ENCODE data around the gene MRPS11.
"Not testable (repeated sequence)": the region's sequence is repeated elsewhere in the genome, so short reads cannot be mapped to it uniquely, and the experiment has no call there.

The MRPS11 gene

DNA sequence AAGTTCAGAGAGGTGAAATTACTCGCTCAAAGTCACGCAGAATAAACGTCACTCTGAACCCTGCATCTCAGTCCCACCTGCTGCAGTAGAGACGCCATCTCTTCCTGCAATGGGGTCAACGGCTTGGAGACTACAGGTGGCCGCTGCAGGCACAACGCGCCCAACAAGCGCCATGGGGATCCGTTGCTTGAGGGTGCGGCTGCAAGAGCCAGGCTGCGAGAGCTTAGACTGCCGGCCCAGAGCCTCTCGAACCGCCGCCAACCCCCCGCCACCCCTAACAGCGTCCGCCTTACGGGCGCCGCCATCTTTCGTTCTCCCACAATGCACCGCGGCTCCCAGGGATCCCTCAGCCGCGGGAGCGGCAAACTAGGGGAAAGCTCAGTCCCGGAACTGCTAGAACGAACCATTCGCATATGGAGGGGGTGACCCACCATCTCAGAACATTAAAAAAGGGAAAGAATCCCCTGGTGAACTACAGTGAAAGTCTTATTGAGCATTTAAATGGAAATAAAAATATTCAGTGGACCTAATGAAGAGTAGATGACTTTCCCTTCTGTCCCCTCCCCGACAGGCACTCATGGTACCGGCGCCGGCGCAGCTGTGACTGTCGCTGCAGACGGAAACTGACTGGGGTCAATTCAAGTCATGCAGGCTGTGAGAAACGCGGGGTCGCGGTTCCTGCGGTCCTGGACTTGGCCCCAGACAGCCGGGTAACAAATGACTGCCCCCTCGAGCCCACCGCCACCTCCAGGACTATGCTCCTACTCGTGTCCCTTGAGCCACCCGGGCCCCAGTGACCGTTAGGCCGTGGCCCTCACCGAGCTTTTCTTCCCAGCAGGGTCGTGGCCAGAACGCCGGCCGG lies at the start of gene MRPS11, which contains the start of gene MRPL46:
MRPS11 (plus strand) TSS at position 636 of the 862 bp plus-strand sequence; CDS start at position 646, 10 bp downstream.
MRPL46 (minus strand) TSS at position 316 of the 862 bp plus-strand sequence; CDS start at position 305, 11 bp downstream.
- DNase-seq: peak; percentile 73

- no peak for DNase-seq
These were observed 47.7 kb upstream of the MRPS11 start for GRCh38 chr15:88419830-88420229.

DNA sequence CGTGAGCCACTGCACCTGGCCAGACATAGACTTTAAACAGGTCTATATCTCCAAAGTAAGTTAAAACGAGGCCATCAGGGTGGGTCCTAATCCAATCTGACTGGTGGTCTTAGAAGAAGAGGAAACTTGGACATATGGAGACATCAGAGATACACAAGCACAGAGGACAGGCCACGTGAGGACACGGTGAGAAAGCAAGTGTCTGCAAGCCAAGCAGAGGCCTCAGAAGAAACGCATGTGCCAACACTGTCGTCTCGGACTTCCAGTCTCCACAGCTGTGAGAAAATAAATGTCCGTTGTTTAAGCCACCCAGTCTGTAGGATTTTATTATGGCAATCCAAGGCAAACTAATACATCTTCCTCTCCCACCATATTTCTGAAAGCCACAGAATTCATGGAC lies 44.2 kb upstream of the MRPS11 start:
- no peak for DNase-seq

DNA sequence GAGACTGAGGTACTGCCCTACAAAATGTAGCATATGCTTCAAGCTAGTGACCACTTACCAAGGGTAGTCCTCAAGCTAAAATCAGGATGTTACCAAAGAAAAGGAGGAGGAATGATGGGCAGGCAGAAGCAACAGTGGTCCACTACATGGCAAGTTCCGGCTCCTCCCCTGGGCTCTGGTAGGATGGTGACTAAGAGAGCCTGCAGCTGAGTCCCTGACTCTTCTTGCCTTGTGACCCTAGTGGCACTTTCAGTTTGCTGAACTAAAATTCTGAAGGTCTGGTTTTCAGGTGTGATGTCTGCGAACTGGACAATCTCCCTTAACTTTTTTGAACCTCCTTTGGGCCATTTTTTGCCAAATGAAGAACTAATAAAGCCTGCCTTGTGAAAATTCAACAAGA lies 41.2 kb upstream of the MRPS11 start:
- no peak for DNase-seq

DNA sequence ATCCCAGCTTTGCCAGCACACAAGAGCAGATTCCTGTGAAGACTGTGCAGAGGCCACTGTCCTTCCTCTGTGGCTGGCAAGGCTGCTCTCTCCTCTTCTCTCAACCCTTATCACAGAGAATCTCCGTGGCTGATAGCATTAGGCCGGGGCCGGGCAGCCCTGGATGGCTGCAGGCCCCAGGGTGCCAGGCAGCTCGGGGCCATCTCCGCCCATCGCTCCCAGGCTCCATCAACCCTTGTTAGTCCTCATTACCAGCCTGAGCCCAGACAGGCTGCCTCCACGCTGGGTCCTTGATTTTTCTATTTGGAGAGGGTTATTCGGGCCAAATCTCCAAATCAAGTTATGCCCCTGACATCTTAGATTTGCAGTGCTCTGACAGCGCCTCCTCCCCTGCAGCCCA lies 39.5 kb upstream of the MRPS11 start:
- DNase-seq: no peak

DNA sequence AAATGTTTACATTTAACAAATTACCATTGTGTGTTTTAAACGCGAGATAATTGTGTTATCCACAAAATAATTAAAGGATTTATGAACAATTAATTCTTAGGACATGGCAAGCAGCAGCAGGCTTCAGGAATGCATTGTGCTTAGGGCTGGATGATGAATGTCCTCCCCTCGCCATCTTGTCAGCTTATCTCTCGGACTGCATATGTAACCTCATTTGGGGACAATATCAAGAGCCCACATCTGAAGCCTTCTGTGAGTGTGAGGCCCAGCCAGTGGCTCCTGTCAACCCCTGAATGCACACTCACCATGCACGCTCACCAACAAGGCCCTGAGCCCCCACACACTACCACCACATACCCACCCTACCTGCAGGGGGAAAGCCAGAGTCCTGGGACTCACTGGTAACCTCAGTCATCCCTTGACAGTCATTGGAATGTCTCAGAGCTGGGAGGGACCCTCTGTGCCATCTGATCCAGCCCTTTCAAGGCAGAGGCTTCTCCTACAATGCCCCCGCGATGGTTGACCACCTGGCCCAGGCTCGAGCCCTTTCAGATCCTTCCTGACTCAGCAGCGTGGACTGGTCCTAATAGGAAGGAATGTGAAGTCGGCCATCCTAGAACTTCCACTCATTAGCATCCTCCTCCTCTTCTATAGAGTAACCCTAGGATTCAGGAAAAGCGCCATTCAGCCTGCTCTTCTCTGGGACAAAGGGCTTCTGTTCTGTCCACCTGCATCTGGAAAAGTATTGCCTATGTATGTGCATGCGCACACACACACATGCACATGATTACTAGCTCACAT lies 38.5 kb upstream of the MRPS11 start:
- DNase-seq: no peak

GRCh38 chr15:88430051-88430450 lies 37.5 kb upstream of the MRPS11 start:
- no peak for DNase-seq

DNA sequence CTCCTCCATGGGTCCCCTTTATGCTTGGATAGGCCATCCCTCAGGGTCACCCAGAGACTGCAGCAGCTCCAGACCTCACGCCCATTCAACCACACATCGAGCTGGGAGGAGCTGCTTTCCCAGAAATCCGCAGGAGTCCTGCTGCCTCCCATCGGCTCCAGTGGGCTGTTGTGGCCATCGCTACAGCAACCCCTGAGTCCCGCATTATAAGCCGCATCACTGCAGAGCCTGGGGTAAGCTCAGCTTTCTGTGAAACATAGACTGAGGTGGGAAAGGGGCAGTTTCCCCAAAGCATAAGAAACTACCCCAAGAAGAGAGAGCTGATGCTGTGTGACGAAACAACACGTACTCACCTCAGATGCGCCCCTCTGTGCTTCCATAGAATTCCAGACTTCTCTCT lies 36.1 kb upstream of the MRPS11 start:
- no peak for DNase-seq

GRCh38 chr15:88433046-88433685 lies 34.3 kb upstream of the MRPS11 start:
- DNase-seq: no peak

DNA sequence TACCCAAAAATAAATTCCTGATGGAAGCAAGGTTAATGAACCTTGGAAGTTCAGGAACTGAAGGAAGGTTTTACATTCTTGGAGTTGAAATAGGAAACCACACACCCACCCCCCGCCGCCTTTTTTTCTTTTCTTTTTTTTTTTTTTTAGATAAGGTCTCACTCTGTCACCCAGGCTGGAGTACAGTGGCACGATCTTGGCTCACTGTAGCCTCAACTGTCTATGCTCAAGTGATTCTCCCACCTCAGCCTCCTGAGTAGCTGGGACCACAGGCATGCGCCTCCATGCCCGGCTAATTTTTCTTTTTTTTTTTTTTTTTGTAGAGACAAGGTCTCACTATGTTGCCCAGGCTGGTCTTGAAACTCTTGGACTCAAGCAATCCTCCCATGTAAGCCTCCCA lies 33.4 kb upstream of the MRPS11 start:
- DNase-seq: not testable (repeated sequence)

- no peak for DNase-seq
These were observed 29.3 kb upstream of the MRPS11 start for GRCh38 chr15:88438181-88438580.

DNA sequence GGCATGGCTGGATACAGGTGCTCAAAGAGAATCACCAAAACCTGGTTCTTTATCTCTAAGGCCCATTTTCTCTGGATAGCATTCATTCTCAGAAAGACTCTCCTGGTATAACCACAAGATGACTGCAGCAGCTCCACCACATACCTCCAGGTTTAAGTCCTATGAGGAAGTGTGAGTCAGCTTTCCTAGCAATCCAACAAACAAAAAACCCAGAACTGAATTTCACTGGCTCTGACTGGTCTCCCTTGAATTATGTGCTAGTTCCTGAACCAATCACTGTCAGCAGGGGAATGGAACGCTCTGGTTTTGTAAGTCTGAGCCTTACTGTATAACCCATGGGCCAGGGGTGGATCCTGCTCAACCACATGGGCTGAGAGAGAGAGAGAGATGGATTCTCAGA lies 27.5 kb upstream of the MRPS11 start:
- DNase-seq: no peak

DNA sequence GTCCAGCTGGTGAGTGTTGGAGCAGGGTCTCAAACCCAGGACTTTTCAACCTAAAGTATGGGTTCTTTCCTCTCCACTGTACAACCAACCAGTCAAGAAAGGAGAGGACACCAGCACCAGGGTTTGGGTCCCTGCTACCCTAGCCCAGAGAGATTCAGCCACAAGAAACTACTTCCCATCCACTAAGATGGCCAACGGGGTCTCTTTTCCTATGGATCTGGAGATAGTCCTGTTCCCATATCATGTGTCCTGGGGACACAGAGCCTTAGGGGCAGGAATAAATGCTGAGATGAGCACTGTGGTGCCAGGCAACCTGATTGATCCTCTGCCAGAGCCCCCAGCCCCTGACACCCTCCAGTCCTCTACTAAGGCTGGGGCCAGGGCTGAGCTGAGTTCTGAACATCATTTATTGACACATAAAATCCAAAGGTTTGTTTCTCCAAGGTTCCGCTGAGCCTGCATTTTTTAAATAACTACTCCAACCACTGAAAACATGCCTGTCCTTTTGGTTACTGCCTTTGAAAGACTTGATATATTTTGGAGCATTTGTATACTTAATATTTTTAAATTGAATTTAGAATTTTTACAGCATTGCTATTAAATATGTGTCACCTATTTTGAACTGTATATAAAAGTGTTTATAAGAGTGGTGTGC lies 26.3 kb upstream of the MRPS11 start:
- no peak for DNase-seq

DNA sequence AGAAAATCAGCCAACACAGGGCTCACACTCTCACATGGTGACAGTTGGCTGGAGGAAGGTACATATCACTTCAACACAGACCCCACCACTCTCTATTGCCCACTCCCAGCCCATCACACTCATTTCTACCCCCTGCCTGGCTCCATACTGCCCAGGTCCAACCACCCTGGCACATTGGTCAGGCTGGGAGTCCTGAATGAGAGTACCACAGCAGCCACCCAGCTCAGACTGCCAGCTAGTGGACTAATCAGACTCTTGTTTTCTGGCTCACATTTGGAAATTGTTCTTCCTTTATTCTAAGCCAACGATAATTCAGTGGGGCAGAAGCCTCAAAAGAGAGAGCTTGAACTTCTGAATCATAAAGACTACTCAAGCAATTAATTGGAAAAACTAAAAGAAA lies 20.3 kb upstream of the MRPS11 start:
- no peak for DNase-seq

DNA sequence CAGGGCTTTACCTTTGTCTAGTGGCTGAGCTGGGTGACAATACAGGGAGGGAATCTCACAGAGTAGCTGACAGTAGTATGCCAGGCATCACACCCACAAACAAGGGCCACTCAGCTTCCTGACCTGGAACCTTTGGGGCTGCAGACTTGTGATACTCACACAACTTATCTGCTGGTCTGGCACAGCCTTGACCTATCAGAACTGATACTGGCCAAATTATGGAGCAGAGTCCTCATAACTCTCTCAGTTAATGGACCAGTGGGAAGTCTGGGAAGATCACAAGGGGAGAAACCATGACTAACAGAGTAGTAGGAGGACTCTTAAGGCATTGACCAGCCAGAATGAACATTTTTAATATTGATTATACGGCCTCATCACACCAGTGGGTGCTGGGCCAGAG lies 19.8 kb upstream of the MRPS11 start:
- DNase-seq: no peak

GRCh38 chr15:88448991-88449461 lies 18.5 kb upstream of the MRPS11 start:
- DNase-seq: no peak

DNA sequence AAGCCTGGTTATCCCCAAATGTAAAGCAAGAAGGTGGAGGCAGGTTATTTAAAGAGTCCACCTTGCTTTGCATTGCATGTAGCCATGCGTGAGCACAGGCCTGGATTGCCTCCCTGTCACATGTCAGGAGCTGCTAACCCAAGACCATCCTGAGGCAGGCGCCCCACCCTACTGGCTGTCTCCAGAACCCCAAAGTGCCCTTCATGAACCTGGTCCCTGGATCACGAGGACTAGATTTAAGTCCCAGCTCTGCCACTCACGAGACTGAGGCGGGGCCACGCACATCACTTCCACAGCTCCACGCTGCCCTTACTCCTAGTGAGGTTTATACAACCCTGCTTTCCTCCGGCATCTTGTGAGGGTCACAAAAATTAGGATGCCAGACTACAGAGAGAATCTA lies 17.9 kb upstream of the MRPS11 start:
- no peak for DNase-seq

DNA sequence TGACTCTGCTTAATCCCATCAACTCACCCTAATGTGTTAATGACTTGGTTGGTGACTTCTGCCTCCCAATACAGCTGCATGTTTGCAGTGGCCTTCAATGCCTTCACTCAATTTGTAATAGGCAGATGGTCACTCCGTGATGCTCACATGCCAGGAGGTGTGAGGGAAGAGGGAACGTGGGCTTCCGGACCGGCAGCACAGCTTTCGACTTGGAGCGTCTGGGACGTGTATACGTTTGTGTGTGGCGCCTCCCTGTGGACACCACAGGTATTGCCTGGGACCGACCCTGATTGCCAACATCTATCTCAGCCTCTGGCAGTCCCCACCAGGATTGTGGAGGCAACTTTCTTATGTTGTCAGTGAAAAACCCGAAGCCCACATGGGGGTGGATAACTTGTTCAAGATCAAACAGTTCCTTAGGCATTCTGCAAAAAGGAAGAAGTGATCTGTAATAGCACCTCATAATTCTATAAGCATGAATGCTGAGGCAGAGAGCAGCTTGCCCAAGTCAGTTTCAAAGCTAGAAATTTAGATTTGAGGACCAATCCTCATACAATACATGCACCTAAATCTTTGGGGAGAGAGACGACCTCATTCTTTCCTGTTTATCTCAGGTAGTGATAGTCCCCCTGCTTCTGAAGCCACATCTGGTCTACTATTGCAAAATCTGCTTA lies 17.2 kb upstream of the MRPS11 start:
- DNase-seq: no peak

- no peak for DNase-seq
These were observed 13.9 kb upstream of the MRPS11 start for GRCh38 chr15:88453651-88454050.

- no peak for DNase-seq
These were observed 13.3 kb upstream of the MRPS11 start for GRCh38 chr15:88454236-88454635.

DNA sequence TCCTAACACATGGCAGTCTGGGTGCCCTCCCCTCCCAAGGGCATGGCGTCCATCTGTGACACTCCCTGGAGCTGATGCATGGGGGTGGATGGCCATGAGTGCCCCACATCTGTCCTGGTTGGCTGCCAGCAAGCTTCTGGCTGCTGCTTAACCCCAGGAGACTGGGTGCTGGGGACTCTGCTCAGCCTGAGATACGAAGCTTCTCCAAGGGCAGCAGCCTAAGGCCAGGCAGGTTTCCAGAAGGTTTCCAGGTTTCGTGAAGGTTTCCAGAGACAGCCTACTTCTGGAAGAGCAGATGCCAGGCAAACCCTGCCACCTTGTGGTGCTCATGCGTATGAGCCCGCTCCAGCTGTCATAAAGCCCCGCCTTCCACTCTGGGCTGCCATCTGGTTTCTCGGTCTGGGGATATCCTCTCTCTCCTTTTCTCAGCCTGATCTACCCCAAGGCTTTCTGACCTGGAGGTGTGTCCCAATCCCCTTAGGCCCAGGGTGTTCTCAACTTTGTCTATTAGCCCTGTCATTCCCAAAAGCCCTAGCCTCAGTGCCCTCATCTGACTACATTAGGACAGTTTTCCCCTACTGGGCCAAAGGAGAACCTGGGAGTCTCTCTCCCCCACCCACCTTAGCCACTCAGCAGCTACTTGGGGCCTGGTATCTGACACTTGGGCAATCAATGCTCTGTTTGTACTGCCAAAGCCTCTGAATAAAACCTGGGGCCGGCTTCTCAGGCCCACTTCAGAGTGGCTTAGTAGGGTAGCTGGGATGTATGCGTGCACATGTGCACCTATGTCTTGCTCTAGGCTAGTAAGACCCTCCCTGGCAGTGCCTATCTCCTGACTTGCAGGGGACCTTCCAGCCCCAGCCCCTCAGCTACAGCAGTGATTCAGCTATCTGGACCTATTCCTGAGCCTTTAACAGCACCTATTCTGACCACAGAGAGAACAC lies 12.4 kb upstream of the MRPS11 start:
- peak; percentile 12 for DNase-seq

Measured in GF-D8 (cell line).